DND-41 (cell line): ENCODE results near the gene ST8SIA6.

Source experiments
- CTCF ChIP-seq: IDR thresholded peaks from 2 replicates; pipeline ENCODE4 v1.5.1; 2012; ENCODE audit warnings: borderline replicate concordance, low read length, moderate library complexity, mild to moderate bottlenecking; ENCODE audit not compliant: poor library complexity, severe bottlenecking; ENCODE audit errors: extremely low read depth
- EZH2 ChIP-seq: IDR thresholded peaks from 3 replicates; pipeline ENCODE4 v1.6.1; 2012; ENCODE audit warnings: borderline replicate concordance, low read depth, mild to moderate bottlenecking, moderate library complexity, low read length, inconsistent platforms; ENCODE audit not compliant: severe bottlenecking

- TF ChIP-seq CTCF (no peak), EZH2 (no peak)
These were observed 25.4 kb upstream of the ST8SIA6 start for GRCh38 chr10:17479822-17480221.
